ENCODE measurements around the gene IRF8. TPM values are rescaled to one million over a fixed set of nuclear protein-coding genes. Genes with fewer than 3 reads are reported as not detected.

IRF8 gene
- total and polyA plus RNA-seq, 2 of the 13 experiments (the other 11 are each of a cell fraction or from before 2014, with no cell fraction given) = not detected

DNA sequence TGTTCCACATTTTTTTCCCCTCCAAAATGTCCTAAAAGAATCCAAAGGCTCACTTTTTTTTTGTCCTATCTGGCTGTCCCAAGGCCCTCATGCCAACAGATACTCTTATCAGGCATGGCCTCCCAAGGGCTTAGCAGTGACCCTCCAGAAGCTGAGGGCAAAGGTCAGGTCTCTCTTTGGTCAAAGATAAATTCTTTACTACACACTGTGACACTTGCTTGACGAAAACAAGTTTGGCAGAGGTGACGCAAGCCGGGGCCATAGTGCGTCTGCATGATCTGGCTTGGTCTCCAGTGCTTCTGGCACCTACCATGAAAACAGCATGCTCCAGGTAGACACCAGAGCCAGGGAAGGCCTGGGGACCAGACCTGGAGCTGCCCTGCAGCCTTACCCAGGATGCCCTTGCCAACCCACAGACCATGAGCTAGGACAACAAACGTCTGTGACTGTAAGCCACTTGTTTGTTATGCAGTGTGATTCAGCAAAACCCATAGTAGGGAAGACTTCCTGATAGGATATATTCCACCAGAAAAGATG is 48.5 kb upstream of the IRF8 start (continued):
- TF ChIP-seq, protein P1, sequence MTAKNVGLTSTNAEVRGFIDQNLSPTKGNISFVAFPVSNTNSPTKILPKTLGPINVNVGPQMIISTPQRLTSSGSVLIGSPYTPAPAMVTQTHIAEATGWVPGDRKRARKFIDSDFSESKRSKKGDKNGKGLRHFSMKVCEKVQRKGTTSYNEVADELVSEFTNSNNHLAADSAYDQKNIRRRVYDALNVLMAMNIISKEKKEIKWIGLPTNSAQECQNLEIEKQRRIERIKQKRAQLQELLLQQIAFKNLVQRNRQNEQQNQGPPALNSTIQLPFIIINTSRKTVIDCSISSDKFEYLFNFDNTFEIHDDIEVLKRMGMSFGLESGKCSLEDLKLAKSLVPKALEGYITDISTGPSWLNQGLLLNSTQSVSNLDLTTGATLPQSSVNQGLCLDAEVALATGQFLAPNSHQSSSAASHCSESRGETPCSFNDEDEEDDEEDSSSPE (CRISPR knock-in tag; IDR thresholded peaks at IDR 0.05) = 0 out of 2 replicates have a peak, but pooled peaks have one; percentile 14
- TF ChIP-seq BATF2 (CRISPR knock-in tag; IDR thresholded peaks at IDR 0.05) (no peak), ARID2 (CRISPR knock-in tag; IDR thresholded peaks at IDR 0.05; ENCODE audit: borderline replicate concordance) (no peak), TEAD2 (CRISPR knock-in tag; IDR thresholded peaks at IDR 0.05) (no peak), ZFP82 (CRISPR knock-in tag; IDR thresholded peaks at IDR 0.05; ENCODE audit: borderline replicate concordance) (no peak), ZNF784 (CRISPR knock-in tag; IDR thresholded peaks at IDR 0.05; ENCODE audit: borderline replicate concordance) (no peak), RARA (CRISPR knock-in tag; IDR thresholded peaks at IDR 0.05) (0 out of 2 replicates have a peak, but pooled peaks have one; percentile 21), ELF3 (CRISPR knock-in tag; IDR thresholded peaks at IDR 0.05) (no peak), ZNF124 (CRISPR knock-in tag; IDR thresholded peaks at IDR 0.05) (no peak), ZNF605 (CRISPR knock-in tag; IDR thresholded peaks at IDR 0.05) (no peak), TBL1XR1 (IDR thresholded peaks at IDR 0.05; ENCODE audit: borderline replicate concordance, low read length, partially characterized antibody) (no peak), ARID3A (IDR thresholded peaks at IDR 0.05; ENCODE audit: low read depth, low read length) (no peak)
- TF ChIP-seq, protein P2, sequence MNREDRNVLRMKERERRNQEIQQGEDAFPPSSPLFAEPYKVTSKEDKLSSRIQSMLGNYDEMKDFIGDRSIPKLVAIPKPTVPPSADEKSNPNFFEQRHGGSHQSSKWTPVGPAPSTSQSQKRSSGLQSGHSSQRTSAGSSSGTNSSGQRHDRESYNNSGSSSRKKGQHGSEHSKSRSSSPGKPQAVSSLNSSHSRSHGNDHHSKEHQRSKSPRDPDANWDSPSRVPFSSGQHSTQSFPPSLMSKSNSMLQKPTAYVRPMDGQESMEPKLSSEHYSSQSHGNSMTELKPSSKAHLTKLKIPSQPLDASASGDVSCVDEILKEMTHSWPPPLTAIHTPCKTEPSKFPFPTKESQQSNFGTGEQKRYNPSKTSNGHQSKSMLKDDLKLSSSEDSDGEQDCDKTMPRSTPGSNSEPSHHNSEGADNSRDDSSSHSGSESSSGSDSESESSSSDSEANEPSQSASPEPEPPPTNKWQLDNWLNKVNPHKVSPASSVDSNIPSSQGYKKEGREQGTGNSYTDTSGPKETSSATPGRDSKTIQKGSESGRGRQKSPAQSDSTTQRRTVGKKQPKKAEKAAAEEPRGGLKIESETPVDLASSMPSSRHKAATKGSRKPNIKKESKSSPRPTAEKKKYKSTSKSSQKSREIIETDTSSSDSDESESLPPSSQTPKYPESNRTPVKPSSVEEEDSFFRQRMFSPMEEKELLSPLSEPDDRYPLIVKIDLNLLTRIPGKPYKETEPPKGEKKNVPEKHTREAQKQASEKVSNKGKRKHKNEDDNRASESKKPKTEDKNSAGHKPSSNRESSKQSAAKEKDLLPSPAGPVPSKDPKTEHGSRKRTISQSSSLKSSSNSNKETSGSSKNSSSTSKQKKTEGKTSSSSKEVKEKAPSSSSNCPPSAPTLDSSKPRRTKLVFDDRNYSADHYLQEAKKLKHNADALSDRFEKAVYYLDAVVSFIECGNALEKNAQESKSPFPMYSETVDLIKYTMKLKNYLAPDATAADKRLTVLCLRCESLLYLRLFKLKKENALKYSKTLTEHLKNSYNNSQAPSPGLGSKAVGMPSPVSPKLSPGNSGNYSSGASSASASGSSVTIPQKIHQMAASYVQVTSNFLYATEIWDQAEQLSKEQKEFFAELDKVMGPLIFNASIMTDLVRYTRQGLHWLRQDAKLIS (CRISPR knock-in tag; IDR thresholded peaks at IDR 0.05) = no peak
- TF ChIP-seq, protein P3, sequence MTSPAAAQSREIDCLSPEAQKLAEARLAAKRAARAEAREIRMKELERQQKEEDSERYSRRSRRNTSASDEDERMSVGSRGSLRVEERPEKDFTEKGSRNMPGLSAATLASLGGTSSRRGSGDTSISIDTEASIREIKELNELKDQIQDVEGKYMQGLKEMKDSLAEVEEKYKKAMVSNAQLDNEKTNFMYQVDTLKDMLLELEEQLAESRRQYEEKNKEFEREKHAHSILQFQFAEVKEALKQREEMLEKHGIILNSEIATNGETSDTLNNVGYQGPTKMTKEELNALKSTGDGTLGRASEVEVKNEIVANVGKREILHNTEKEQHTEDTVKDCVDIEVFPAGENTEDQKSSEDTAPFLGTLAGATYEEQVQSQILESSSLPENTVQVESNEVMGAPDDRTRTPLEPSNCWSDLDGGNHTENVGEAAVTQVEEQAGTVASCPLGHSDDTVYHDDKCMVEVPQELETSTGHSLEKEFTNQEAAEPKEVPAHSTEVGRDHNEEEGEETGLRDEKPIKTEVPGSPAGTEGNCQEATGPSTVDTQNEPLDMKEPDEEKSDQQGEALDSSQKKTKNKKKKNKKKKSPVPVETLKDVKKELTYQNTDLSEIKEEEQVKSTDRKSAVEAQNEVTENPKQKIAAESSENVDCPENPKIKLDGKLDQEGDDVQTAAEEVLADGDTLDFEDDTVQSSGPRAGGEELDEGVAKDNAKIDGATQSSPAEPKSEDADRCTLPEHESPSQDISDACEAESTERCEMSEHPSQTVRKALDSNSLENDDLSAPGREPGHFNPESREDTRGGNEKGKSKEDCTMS (CRISPR knock-in tag; conservative IDR thresholded peaks at IDR 0.05) = no peak
- TF ChIP-seq, protein P4, sequence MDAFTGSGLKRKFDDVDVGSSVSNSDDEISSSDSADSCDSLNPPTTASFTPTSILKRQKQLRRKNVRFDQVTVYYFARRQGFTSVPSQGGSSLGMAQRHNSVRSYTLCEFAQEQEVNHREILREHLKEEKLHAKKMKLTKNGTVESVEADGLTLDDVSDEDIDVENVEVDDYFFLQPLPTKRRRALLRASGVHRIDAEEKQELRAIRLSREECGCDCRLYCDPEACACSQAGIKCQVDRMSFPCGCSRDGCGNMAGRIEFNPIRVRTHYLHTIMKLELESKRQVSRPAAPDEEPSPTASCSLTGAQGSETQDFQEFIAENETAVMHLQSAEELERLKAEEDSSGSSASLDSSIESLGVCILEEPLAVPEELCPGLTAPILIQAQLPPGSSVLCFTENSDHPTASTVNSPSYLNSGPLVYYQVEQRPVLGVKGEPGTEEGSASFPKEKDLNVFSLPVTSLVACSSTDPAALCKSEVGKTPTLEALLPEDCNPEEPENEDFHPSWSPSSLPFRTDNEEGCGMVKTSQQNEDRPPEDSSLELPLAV (CRISPR knock-in tag; conservative IDR thresholded peaks at IDR 0.05; ENCODE audit: low read depth) = no peak

Data from HepG2 (cell line).